ENCODE data around the gene ABI3. TPM values are rescaled to one million over a fixed set of nuclear protein-coding genes. Genes with fewer than 3 reads are reported as not detected.

ABI3 gene
- total RNA-seq, 4 donors from 2014 or later, result 1.5 to 8.8 (median 4.2) TPM

DNA sequence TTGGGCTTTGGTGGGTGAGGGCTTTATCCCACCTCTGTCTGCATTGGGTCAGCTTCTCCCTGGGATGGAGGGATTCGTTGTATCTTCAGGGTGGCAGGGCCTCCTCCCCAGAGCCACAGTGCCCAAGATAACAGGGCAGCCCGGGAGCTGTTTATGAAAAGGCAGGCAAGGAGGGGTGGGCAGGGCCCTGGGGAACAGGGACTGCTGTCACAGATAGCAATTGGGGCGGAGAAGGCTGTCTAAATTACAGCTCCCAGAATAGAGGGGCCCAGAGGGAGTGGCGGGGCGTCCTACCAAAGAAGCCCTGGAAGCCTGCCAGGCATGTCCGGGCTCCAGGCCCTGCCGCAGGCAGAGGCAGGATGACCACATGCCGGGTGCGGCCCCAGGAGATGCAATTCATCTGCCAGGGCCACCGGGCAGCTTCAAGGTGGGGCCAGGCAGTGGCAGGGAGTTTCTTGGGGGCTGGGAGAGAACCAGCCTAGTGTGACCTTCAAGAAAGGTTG lies 38.8 kb downstream of the ABI3 start:
- WGBS, 2 donors, result 10 to 13% methylated on average over 2 to 8 of the region's 10 CpGs

DNA sequence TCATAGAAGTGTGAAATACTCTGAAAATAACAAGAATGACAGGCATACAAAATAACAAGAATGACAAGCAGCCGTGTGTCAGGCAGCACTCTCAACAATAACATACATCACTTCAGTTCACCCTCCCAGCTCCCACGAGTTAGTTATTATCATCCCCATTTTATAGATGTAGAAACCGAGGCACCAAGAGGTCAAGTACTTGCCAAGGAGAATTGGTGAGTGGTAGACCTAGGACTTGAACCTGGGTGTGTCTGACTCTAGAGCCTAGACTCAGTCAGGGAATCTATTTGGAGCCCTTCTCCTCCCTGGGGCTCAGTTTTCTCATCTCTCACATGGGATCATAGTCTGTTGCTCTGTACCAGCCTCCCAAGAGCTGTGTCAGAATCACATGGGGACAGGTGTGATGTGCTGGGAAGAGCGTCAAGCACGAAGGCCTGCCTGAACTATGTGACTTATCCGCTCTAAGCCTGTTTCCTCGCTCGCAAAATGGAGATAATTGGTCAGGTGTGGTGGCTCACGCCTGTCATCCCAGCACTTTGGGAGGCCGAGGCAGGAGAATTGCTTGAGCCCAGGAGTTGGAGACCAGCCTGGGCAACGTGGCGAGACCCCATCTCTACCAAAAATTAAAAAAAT lies 39.5 kb downstream of the ABI3 start:
- intact Hi-C loops (cut with DNase I), result no loop called here
- H3K36me3 ChIP-seq, result no peaks in the 10 kb centered on the region
- WGBS, 2 donors, result 80 to 81% methylated on average over 6 to 12 of the region's 12 CpGs

More for the DNA sequence above, 38.8 kb downstream of the ABI3 start:
- TF ChIP-seq POLR2A (IDR thresholded peaks at IDR 0.05), result no peak
- TF ChIP-seq, protein P1, sequence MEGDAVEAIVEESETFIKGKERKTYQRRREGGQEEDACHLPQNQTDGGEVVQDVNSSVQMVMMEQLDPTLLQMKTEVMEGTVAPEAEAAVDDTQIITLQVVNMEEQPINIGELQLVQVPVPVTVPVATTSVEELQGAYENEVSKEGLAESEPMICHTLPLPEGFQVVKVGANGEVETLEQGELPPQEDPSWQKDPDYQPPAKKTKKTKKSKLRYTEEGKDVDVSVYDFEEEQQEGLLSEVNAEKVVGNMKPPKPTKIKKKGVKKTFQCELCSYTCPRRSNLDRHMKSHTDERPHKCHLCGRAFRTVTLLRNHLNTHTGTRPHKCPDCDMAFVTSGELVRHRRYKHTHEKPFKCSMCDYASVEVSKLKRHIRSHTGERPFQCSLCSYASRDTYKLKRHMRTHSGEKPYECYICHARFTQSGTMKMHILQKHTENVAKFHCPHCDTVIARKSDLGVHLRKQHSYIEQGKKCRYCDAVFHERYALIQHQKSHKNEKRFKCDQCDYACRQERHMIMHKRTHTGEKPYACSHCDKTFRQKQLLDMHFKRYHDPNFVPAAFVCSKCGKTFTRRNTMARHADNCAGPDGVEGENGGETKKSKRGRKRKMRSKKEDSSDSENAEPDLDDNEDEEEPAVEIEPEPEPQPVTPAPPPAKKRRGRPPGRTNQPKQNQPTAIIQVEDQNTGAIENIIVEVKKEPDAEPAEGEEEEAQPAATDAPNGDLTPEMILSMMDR (IDR thresholded peaks at IDR 0.05), result no peak
- H3K36me3 ChIP-seq, result no peaks in the 10 kb centered on the region
- H3K4me1 ChIP-seq, result peaks cover 0 to 8% (median 2%) of the 10 kb centered on the region in 3 donors
- intact Hi-C loops (cut with DNase I), result no loop called here
- H3K27ac ChIP-seq, result no peak overlapping the region
- no peak for DNase-seq
- no peak overlapping the region for H3K4me3 ChIP-seq
- H3K27me3 ChIP-seq, result peaks cover 0 to 44% (median 0%) of the 10 kb centered on the region in 4 donors
- H3K9me3 ChIP-seq, result no peaks in the 10 kb centered on the region

DNA sequence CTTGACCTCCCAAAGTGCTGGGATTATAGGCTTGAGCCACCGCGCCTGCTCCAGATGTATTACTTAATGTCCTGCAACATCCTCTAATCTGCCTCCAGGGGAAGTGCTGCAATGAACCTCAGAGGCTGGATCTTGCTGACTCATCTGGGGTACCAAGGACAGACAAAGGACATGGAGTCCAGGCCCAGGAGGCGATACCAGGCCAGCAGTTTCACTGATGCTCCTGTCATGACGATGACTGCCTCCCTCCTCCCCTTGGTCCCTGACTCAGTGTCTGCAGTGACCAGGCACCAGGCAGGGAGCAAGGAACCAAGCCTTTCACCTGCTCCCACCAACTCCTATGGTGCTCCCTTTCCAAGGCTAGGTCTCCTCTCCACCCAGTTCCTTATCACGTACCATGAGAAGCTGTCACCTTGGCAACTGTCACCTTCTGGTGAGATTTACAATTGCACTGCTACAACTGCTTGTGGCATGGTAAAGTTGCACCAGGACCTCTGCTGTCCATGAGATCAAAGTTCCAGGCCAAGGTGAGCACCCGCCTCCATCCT lies 41.7 kb downstream of the ABI3 start:
- Histone ChIP-seq H3K27ac (no peak overlapping the region), H3K4me3 (no peak overlapping the region), H3K36me3 (no peaks in the 10 kb centered on the region), H3K9me3 (no peaks in the 10 kb centered on the region), H3K27me3 (peaks cover 0 to 32% (median 0%) of the 10 kb centered on the region in 4 donors), H3K4me1 (peaks cover 0 to 8% (median 2%) of the 10 kb centered on the region in 3 donors)
- WGBS, 2 donors, result 70 to 76% methylated on average over 2 to 4 of the region's 6 CpGs
- intact Hi-C loops (cut with DNase I), result no loop called here
- TF ChIP-seq, protein P1 (IDR thresholded peaks at IDR 0.05), result no peak
- no peak for TF ChIP-seq POLR2A (IDR thresholded peaks at IDR 0.05)
- no peak for DNase-seq

More for the DNA sequence above, 39.5 kb downstream of the ABI3 start:
- H3K4me3 ChIP-seq, result no peak overlapping the region
- H3K4me1 ChIP-seq, result peaks cover 0 to 8% (median 2%) of the 10 kb centered on the region in 3 donors
- TF ChIP-seq POLR2A (IDR thresholded peaks at IDR 0.05), result no peak
- TF ChIP-seq, protein P1 (IDR thresholded peaks at IDR 0.05), result no peak
- H3K27ac ChIP-seq, result no peak overlapping the region
- peaks cover 0 to 44% (median 0%) of the 10 kb centered on the region in 4 donors for H3K27me3 ChIP-seq
- no peaks in the 10 kb centered on the region for H3K9me3 ChIP-seq
- DNase-seq, result no peak

DNA sequence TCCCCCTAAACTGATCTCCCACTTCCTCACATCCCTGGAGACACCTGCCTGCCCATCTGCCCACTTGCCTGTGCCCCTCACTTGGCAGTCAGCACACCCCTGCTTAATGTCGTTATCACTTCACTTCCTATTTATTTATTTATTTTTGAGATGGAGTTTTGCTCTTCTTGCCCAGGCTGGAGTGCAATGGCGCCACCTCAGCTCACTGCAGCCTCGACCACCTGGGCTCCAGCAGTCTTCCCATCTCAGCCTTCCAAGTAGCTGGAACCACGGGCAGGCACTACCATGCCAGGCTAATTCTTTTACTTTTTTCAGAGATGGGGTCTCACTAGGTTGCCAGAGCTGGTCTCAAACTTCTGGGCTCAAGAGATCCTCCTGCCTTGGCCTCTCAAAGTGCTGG lies 43.6 kb downstream of the ABI3 start:
- H3K4me1 ChIP-seq, result peaks cover 0 to 7% (median 2%) of the 10 kb centered on the region in 3 donors
- H3K36me3 ChIP-seq, result no peaks in the 10 kb centered on the region
- peaks cover 0 to 13% (median 0%) of the 10 kb centered on the region in 4 donors for H3K27me3 ChIP-seq
- WGBS, 2 donors, result 55 to 70% methylated on average over 4 of the region's 4 CpGs
- TF ChIP-seq, protein P1 (IDR thresholded peaks at IDR 0.05), result no peak
- no peak for TF ChIP-seq POLR2A (IDR thresholded peaks at IDR 0.05)
- no peak overlapping the region for H3K4me3 ChIP-seq
- H3K27ac ChIP-seq, result no peak overlapping the region
- intact Hi-C loops (cut with DNase I), result no loop called here
- no peaks in the 10 kb centered on the region for H3K9me3 ChIP-seq
- no peak for DNase-seq

DNA sequence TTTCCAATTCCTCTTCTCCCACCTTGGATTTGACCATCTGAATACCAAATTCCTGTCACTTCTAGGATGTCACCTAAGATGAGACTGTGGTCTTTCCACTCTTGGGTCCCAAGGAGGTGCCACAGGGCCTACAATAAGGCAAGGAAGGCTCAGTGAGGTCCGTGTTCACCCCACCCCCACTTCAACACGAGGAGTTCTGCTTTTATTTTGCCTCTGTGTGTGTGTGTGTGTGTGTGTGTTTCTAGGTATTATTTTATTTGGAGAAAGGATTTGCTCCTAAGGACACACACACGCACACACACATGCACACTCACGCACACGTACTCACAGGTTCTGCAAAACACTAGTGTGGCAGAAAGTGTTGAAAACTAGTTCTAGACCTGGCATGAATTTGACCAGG lies 44.6 kb downstream of the ABI3 start:
- Histone ChIP-seq H3K9me3 (no peaks in the 10 kb centered on the region), H3K4me3 (no peak overlapping the region), H3K27me3 (peaks cover 0 to 3% (median 0%) of the 10 kb centered on the region in 4 donors), H3K27ac (no peak overlapping the region), H3K4me1 (peaks cover 0 to 9% (median 0%) of the 10 kb centered on the region in 3 donors), H3K36me3 (no peaks in the 10 kb centered on the region)
- intact Hi-C loops (cut with DNase I), result no loop called here
- TF ChIP-seq, protein P1 (IDR thresholded peaks at IDR 0.05), result no peak
- no peak for TF ChIP-seq POLR2A (IDR thresholded peaks at IDR 0.05)
- WGBS, 2 donors, result 53 to 77% methylated on average over 5 of the region's 5 CpGs
- DNase-seq, result no peak

Measured in esophagus squamous epithelium (tissue), 5 donors.